Sigmoid colon (tissue), 7 donors: ENCODE results near the gene RASGEF1B. TPM values are rescaled to one million over a fixed set of nuclear protein-coding genes. Genes with fewer than 3 reads are reported as not detected.

Experiments
- DNase-seq: peaks from one replicate; pipeline ENCODE4 v3.0.0-alpha.2; 2019
- H3K27ac ChIP-seq, 4 donors: fragments of 200-600 bp; sonication (generic); one replicate each; pipeline ENCODE4 v1.5.1; 2016 to 2019; ENCODE audit warnings: mild to moderate bottlenecking in 1 of 4
- H3K27me3 ChIP-seq, 3 donors: fragments of 200-600 bp; sonication (generic); one replicate each; pipeline ENCODE4 v1.5.1; 2019; ENCODE audit warnings: mild to moderate bottlenecking in 1 of 3
- H3K36me3 ChIP-seq, 4 donors: fragments of 200-600 bp; sonication (generic); one replicate each; pipeline ENCODE4 v1.5.1; 2016 to 2019
- H3K4me1 ChIP-seq, 4 donors: fragments of 200-600 bp; sonication (generic); one replicate each; pipeline ENCODE4 v1.5.1; 2017 to 2019
- H3K4me3 ChIP-seq, 4 donors: fragments of 200-600 bp; sonication (generic); one replicate each; pipeline ENCODE4 v1.5.1; 2017 to 2019; ENCODE audit warnings: mild to moderate bottlenecking in 2 of 4, moderate library complexity in 1 of 4
- H3K9me3 ChIP-seq, 4 donors: fragments of 200-600 bp in 3 of 4; sonication (generic) in 3 of 4; one replicate each; pipeline versions ENCODE4 v1.5.1 to v1.6.1; 2013 to 2019
- CTCF ChIP-seq, 4 experiments: fragments of 450-650 bp in 3 of 4; fragments of 200-600 bp in 1 of 4; IDR thresholded peaks; one replicate each; pipeline ENCODE4 v1.5.1; 2016 to 2019; ENCODE audit warnings: antibody characterized with exemption in 4 of 4, mild to moderate bottlenecking in 3 of 4, moderate library complexity in 2 of 4
- EP300 ChIP-seq, 4 donors: sonication (generic); formaldehyde crosslinking; IDR thresholded peaks; one replicate each; pipeline ENCODE4 v1.6.1; 2017; ENCODE audit warnings: antibody characterized with exemption in 4 of 4
- POLR2A ChIP-seq, 2 donors: fragments of 450-650 bp; IDR thresholded peaks; one replicate each; pipeline ENCODE4 v1.6.1; 2016; ENCODE audit warnings: antibody characterized with exemption in 2 of 2, mild to moderate bottlenecking in 2 of 2, moderate library complexity in 2 of 2
- POLR2AphosphoS5 ChIP-seq, 4 donors: sonication (generic); formaldehyde crosslinking; IDR thresholded peaks; one replicate each; pipeline ENCODE4 v1.6.1; 2017; ENCODE audit warnings: antibody characterized with exemption in 4 of 4
- WGBS, 2 donors: extraction: QIAGEN DNeasy Blood & Tissue Kit; methylation state at CpG; one replicate each; pipeline ENCODE4 v1.1.7; 2013; 5-methylcytosine and 5-hydroxymethylcytosine counted together
- intact Hi-C: fragments of 100-400 bp; cut with DNase I; formaldehyde crosslinking; loops from one replicate; pipeline ENCODE4 v1.15.1; 2023
- polyA plus RNA-seq, 3 donors: library from polyadenylated mRNA; stranded (reverse); fragments of 200-250 nt; gene quantifications; one replicate each; pipeline ENCODE4 v1.2.3, GENCODE V29; 2013
- total RNA-seq, 4 donors: library from RNA; depleted of rRNA; stranded (reverse); fragments of >200 nt; gene quantifications; one replicate each; pipeline ENCODE4 v1.1.0, GENCODE V29; 2016
- donor health status: healthy with polysubstance abuse.
- donor health status: Bipolar disorder and iron deficiency.
- donor health status: healthy.

RASGEF1B gene
- total and polyA plus RNA-seq, 7 donors, result 5.0 to 12.1 (median 10.3) TPM

GRCh38 chr4:81499840-81500239 is 28.1 kb upstream of the RASGEF1B start:
- intact Hi-C loops, result no loop called here
- Histone ChIP-seq H3K36me3 (no peaks in the 10 kb centered on the region), H3K27ac (no peak overlapping the region), H3K9me3 (no peaks in the 10 kb centered on the region), H3K4me1 (no peaks in the 10 kb centered on the region), H3K4me3 (no peak overlapping the region), H3K27me3 (no peaks in the 10 kb centered on the region)
- TF ChIP-seq CTCF (IDR thresholded peaks at IDR 0.05), result no peak
- TF ChIP-seq EP300 (IDR thresholded peaks at IDR 0.05), result no peak
- TF ChIP-seq POLR2AphosphoS5 (IDR thresholded peaks at IDR 0.05), result no peak
- no peak for TF ChIP-seq POLR2A (IDR thresholded peaks at IDR 0.05)
- no peak for DNase-seq
- WGBS, 2 donors, result 29 to 57% methylated on average over 3 of the region's 3 CpGs

DNA sequence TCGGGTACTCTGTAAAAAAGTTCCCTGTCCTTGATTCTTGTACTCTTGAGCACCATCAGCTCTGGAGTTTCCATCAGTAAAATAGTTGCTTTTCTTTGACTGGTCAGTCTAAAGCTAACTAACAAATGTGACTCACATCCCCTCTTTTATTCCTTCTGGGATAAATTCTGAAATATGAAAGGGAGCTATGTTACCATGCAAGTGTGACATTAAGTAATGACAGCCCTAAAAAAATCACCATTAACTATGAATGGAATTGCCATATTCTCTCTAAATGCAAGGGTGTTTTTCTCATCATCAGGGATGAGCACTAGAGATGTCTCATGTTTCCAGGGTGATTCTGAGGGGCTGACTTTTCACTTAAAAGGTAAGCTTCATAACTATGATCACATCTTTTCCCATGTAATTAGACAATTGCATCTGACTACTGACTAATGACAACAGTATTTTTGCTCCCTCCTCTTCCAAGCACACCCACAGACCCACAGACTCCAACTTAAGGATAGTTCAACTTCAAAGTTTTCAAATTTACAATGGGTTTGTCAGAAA is 26.9 kb upstream of the RASGEF1B start:
- Histone ChIP-seq H3K27me3 (no peaks in the 10 kb centered on the region), H3K9me3 (no peaks in the 10 kb centered on the region), H3K27ac (no peak overlapping the region), H3K36me3 (no peaks in the 10 kb centered on the region), H3K4me1 (no peaks in the 10 kb centered on the region), H3K4me3 (no peak overlapping the region)
- DNase-seq, result no peak
- 79 to 80% methylated on average over 1 of the region's 1 CpG for WGBS, 2 donors
- intact Hi-C loops, result no loop called here
- TF ChIP-seq CTCF (IDR thresholded peaks at IDR 0.05) (no peak), POLR2A (IDR thresholded peaks at IDR 0.05) (no peak), EP300 (IDR thresholded peaks at IDR 0.05) (no peak), POLR2AphosphoS5 (IDR thresholded peaks at IDR 0.05) (no peak)

DNA sequence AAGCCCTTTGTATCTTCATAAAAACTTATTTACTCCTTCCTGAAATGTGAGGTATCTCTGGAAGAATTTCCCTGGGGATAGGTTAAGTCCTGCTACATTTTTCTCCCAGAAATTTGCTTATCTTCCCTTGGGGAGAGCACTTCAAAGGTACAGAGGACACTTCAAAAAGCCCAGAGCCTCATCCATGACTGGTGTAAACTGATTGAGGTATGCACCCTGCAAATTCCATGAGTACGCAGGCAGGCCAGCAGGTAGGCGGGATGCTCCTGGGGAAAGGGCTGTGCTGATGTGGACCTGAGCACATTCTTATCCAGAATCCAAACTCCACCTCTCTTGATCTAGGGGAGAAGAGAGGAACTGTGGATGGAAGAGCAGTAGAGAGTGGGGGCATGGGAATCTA is 26.3 kb upstream of the RASGEF1B start:
- H3K4me3 ChIP-seq, result no peak overlapping the region
- H3K27ac ChIP-seq, result no peak overlapping the region
- H3K4me1 ChIP-seq, result no peaks in the 10 kb centered on the region
- H3K9me3 ChIP-seq, result no peaks in the 10 kb centered on the region
- DNase-seq, result no peak
- no peaks in the 10 kb centered on the region for H3K36me3 ChIP-seq
- no peak for TF ChIP-seq CTCF (IDR thresholded peaks at IDR 0.05)
- TF ChIP-seq POLR2AphosphoS5 (IDR thresholded peaks at IDR 0.05), result no peak
- no peak for TF ChIP-seq POLR2A (IDR thresholded peaks at IDR 0.05)
- no peak for TF ChIP-seq EP300 (IDR thresholded peaks at IDR 0.05)
- intact Hi-C loops, result no loop called here
- no peaks in the 10 kb centered on the region for H3K27me3 ChIP-seq
- 96 to 99% methylated on average over 2 of the region's 2 CpGs for WGBS, 2 donors

- H3K4me3 ChIP-seq, result no peak overlapping the region
- no peak overlapping the region for H3K27ac ChIP-seq
- no peaks in the 10 kb centered on the region for H3K4me1 ChIP-seq
- H3K27me3 ChIP-seq, result no peaks in the 10 kb centered on the region
- intact Hi-C loops, result no loop called here
- no peaks in the 10 kb centered on the region for H3K36me3 ChIP-seq
- no peaks in the 10 kb centered on the region for H3K9me3 ChIP-seq
- TF ChIP-seq EP300 (IDR thresholded peaks at IDR 0.05) (no peak), POLR2A (IDR thresholded peaks at IDR 0.05) (no peak), CTCF (IDR thresholded peaks at IDR 0.05) (no peak), POLR2AphosphoS5 (IDR thresholded peaks at IDR 0.05) (no peak)
- no peak for DNase-seq
Measured at GRCh38 chr4:81495345-81495744, 23.6 kb upstream of the RASGEF1B start.

GRCh38 chr4:81494031-81494431 is 22.3 kb upstream of the RASGEF1B start:
- peak overlapping the region in 2 of 4 donors; percentile 12 to 13 for H3K4me3 ChIP-seq
- WGBS, 2 donors, result 0 to 2% methylated on average over 1 of the region's 1 CpG
- intact Hi-C loops, result no loop called here

More at GRCh38 chr4:81494031-81494431, 22.3 kb upstream of the RASGEF1B start:
- DNase-seq, result no peak
- TF ChIP-seq CTCF (IDR thresholded peaks at IDR 0.05) (no peak), POLR2AphosphoS5 (IDR thresholded peaks at IDR 0.05) (peak in 1 of 4 donors; percentile 6)
- no peaks in the 10 kb centered on the region for H3K27me3 ChIP-seq
- no peaks in the 10 kb centered on the region for H3K9me3 ChIP-seq
- peak overlapping the region in 3 of 4 donors; percentile 2 to 36 (median 16) for H3K27ac ChIP-seq
- no peaks in the 10 kb centered on the region for H3K4me1 ChIP-seq
- no peaks in the 10 kb centered on the region for H3K36me3 ChIP-seq
